K562 (cell line): ENCODE data around the gene PPP2R3B. TPM values are rescaled to one million over a fixed set of nuclear protein-coding genes. Genes with fewer than 3 reads are reported as not detected.

Experiments
- FIP1L1 ChIP-seq: fragments of 200-400 bp; formaldehyde crosslinking; IDR thresholded peaks from 2 replicates; pipeline ENCODE4 v1.6.1; 2018; ENCODE audit warnings: mild to moderate bottlenecking, low read depth, low read length; ENCODE audit not compliant: poor library complexity, severe bottlenecking
- FOXJ3 ChIP-seq: sonication (generic); formaldehyde crosslinking; IDR thresholded peaks from 2 replicates; pipeline ENCODE4 v1.4.0; 2020; ENCODE audit warnings: mild to moderate bottlenecking, missing genetic modification reagents
- MCM3 ChIP-seq: fragments of 450-650 bp; IDR thresholded peaks from 2 replicates; pipeline ENCODE4 v1.6.1; 2016
- MXI1 ChIP-seq: IDR thresholded peaks from 2 replicates; pipeline ENCODE4 v1.6.1; 2011; ENCODE audit warnings: low read depth, mild to moderate bottlenecking, improper control_type of control experiment, low read length
- NCOA2 ChIP-seq, 2 experiments: fragments of 450-650 bp; IDR thresholded peaks; 2 replicates each; pipeline ENCODE4 v1.6.1; 2018; ENCODE audit warnings: mild to moderate bottlenecking in 2 of 2, moderate library complexity in 1 of 2; ENCODE audit not compliant: partially characterized antibody in 2 of 2
- USF2 ChIP-seq: sonication (generic); formaldehyde crosslinking; IDR thresholded peaks from 2 replicates; pipeline ENCODE4 v1.5.0; 2020; ENCODE audit warnings: missing genetic modification reagents
- ZBTB17 ChIP-seq: fragments of 450-650 bp; formaldehyde crosslinking; IDR thresholded peaks from 2 replicates; pipeline ENCODE4 v1.4.0; 2020; ENCODE audit warnings: mild to moderate bottlenecking
- ZBTB5 ChIP-seq: fragments of 450-650 bp; IDR thresholded peaks from 2 replicates; pipeline ENCODE4 v1.6.1; 2017; ENCODE audit warnings: antibody characterized with exemption
- ZNF764 ChIP-seq: fragments of 250-450 bp; sonication (Bioruptor Pico); IDR thresholded peaks from 2 replicates; pipeline ENCODE4 v1.4.0; 2020; ENCODE audit warnings: low read depth, mild to moderate bottlenecking, moderate library complexity
- polyA plus RNA-seq, 8 experiments: library from polyadenylated mRNA; depleted of rRNA in 4 of 8; stranded (reverse) in 5 of 8; unstranded in 3 of 8; fragments of >200 nt; fragmentation: Nextera tagmentation in 2 of 8; fragmentation: Illumina TruSeq in 1 of 8; extraction: Ambion mirVana in 2 of 8; extraction: Trizol in 1 of 8; gene quantifications; 2 replicates each; pipeline versions ENCODE4 v1.2.1 to v1.2.3, GENCODE V29; 2011 to 2014; ENCODE audit warnings: inconsistent platforms in 1 of 8, missing spikeins in 1 of 8
- total RNA-seq, 7 experiments: library from RNA; depleted of rRNA in 6 of 7; stranded (reverse); fragments of >200 nt in 6 of 7; fragmentation: Illumina TruSeq in 2 of 7; extraction: Trizol in 2 of 7; gene quantifications; 2 replicates each; pipeline versions ENCODE4 v1.2.1 to v1.2.3, GENCODE V29; 2011 to 2021; ENCODE audit warnings: low replicate concordance in 1 of 7

Gene PPP2R3B
- total and polyA plus RNA-seq, 9 of the 15 experiments (the other 6 are each of a cell fraction or from before 2014, with no cell fraction given) = 0.04 to 18.2 (median 8.2) TPM; not detected in 1

GRCh38 chrX:287670-288069 is 99.0 kb downstream of the PPP2R3B start (continued):
- TF ChIP-seq NCOA2 (IDR thresholded peaks at IDR 0.05; ENCODE audit: partially characterized antibody in 2 of 2) = no peak
- no peak for TF ChIP-seq ZNF764
- no peak for TF ChIP-seq ZBTB5
- no peak for TF ChIP-seq FOXJ3 (CRISPR knock-in tag)
- no peak for TF ChIP-seq MCM3
- no peak for TF ChIP-seq ZBTB17 (CRISPR knock-in tag)
- TF ChIP-seq FIP1L1 = no peak
- no peak for TF ChIP-seq USF2 (CRISPR knock-in tag)
- no peak for TF ChIP-seq MXI1
- TF ChIP-seq, all 486 proteins: peak for 0
